Neutrophil (primary cell): ENCODE data around the gene PRPF38B.

Experiments
- H3K27ac ChIP-seq: fragments of 200-600 bp; sonication (generic); 2 replicates; pipeline ENCODE4 v1.5.1; 2016; ENCODE audit warnings: mild to moderate bottlenecking, moderate library complexity
- H3K27me3 ChIP-seq: fragments of 200-600 bp; sonication (generic); 2 replicates; pipeline ENCODE4 v1.6.0; 2016; ENCODE audit warnings: mild to moderate bottlenecking
- H3K36me3 ChIP-seq: fragments of 200-600 bp; sonication (generic); 2 replicates; pipeline ENCODE4 v1.5.1; 2017
- H3K4me1 ChIP-seq, 2 experiments: fragments of 200-600 bp in 1 of 2; sonication (generic) in 1 of 2; 1 replicate in 1 of 2; 2 replicates in 1 of 2; pipeline versions ENCODE4 v1.5.1 to v1.6.1; 2013 to 2016; ENCODE audit warnings: low read depth in 1 of 2, low read length in 1 of 2, mild to moderate bottlenecking in 1 of 2, moderate library complexity in 1 of 2; ENCODE audit not compliant: control insufficient read depth in 1 of 2, insufficient read depth in 1 of 2
- H3K4me3 ChIP-seq, 2 experiments: fragments of 200-600 bp in 1 of 2; sonication (generic) in 1 of 2; 1 replicate in 1 of 2; 2 replicates in 1 of 2; pipeline ENCODE4 v1.5.1; 2013 to 2016; ENCODE audit warnings: low read depth in 1 of 2, low read length in 1 of 2, mild to moderate bottlenecking in 1 of 2, moderate library complexity in 1 of 2
- H3K9me3 ChIP-seq: fragments of 200-600 bp; sonication (generic); 2 replicates; pipeline ENCODE4 v1.5.1; 2016
- CTCF ChIP-seq: fragments of 200-600 bp; sonication (generic); IDR thresholded peaks from 2 replicates; pipeline ENCODE4 v1.5.1; 2016; ENCODE audit warnings: antibody characterized with exemption

PRPF38B gene

GRCh38 chr1:108646265-108646647 lies 45.9 kb upstream of the PRPF38B start:
- no peak for TF ChIP-seq CTCF
- peaks cover 66 to 67% of the 10 kb centered on the region in 2 experiments for H3K4me1 ChIP-seq
- no peaks in the 10 kb centered on the region for H3K27me3 ChIP-seq
- H3K36me3 ChIP-seq = peaks cover 5% of the 10 kb centered on the region
- H3K9me3 ChIP-seq = no peaks in the 10 kb centered on the region
- H3K4me3 ChIP-seq = peak overlapping the region; percentile 49 to 59
- peak overlapping the region; percentile 97 for H3K27ac ChIP-seq

GRCh38 chr1:108646648-108647269 lies 45.4 kb upstream of the PRPF38B start:
- no peak for TF ChIP-seq CTCF
- Histone ChIP-seq H3K9me3 (no peaks in the 10 kb centered on the region), H3K27me3 (no peaks in the 10 kb centered on the region), H3K27ac (peak overlapping the region; percentile 97), H3K4me1 (peaks cover 66 to 69% of the 10 kb centered on the region in 2 experiments), H3K36me3 (peaks cover 5% of the 10 kb centered on the region), H3K4me3 (peak overlapping the region; percentile 49 to 59)

- no peak for TF ChIP-seq CTCF
- Histone ChIP-seq H3K9me3 (no peaks in the 10 kb centered on the region), H3K4me3 (no peak overlapping the region), H3K27ac (no peak overlapping the region), H3K27me3 (no peaks in the 10 kb centered on the region), H3K4me1 (peaks cover 38 to 40% of the 10 kb centered on the region in 2 experiments), H3K36me3 (peaks cover 5% of the 10 kb centered on the region)
Observed at GRCh38 chr1:108653431-108654105, 38.5 kb upstream of the PRPF38B start.

GRCh38 chr1:108657356-108658080 lies 34.6 kb upstream of the PRPF38B start:
- no peak for TF ChIP-seq CTCF

GRCh38 chr1:108661030-108661609 lies 31.0 kb upstream of the PRPF38B start, which contains the start of gene HENMT1:
Gene HENMT1 (minus strand): TSS chr1:108661093. CDS start chr1:108659884, 1,209 bp downstream.
- H3K36me3 ChIP-seq = no peaks in the 10 kb centered on the region
- peaks cover 33 to 35% of the 10 kb centered on the region in 2 experiments for H3K4me1 ChIP-seq
- no peak for TF ChIP-seq CTCF
- H3K27me3 ChIP-seq = no peaks in the 10 kb centered on the region
- H3K27ac ChIP-seq = peak within 1 kb of the TSS; percentile 98
- H3K4me3 ChIP-seq = peak within 1 kb of the TSS; percentile 89 to 94
- H3K9me3 ChIP-seq = no peaks in the 10 kb centered on the region

More at GRCh38 chr1:108657356-108658080, 34.6 kb upstream of the PRPF38B start:
- no peaks in the 10 kb centered on the region for H3K36me3 ChIP-seq
- peaks cover 47 to 55% of the 10 kb centered on the region in 2 experiments for H3K4me1 ChIP-seq
- no peaks in the 10 kb centered on the region for H3K27me3 ChIP-seq
- peak overlapping the region in 1 of 2 experiments; percentile 20 for H3K4me3 ChIP-seq
- no peaks in the 10 kb centered on the region for H3K9me3 ChIP-seq
- H3K27ac ChIP-seq = peak overlapping the region; percentile 50
